Chondrocyte (in vitro differentiated cells): ENCODE measurements around the gene RNPS1. TPM values are rescaled to one million over a fixed set of nuclear protein-coding genes. Genes with fewer than 3 reads are reported as not detected.

ENCODE experiments used
- DNase-seq: peaks from one replicate; pipeline ENCODE4 v3.0.0; 2021; ENCODE audit warnings: mixed read lengths, low spot score
- H3K27ac Mint-ChIP-seq: one replicate; pipeline ENCODE4 v1.8.0; 2021; ENCODE audit warnings: mild to moderate bottlenecking, moderate library complexity, mixed read lengths; ENCODE audit not compliant: unreplicated experiment
- H3K27me3 Mint-ChIP-seq: 2 replicates; pipeline ENCODE4 v1.8.0; 2021; ENCODE audit warnings: low read depth, mixed read lengths
- H3K36me3 Mint-ChIP-seq: 2 replicates; pipeline ENCODE4 v1.8.0; 2021; ENCODE audit warnings: low read depth, mixed read lengths
- H3K4me1 Mint-ChIP-seq: 2 replicates; pipeline ENCODE4 v1.8.0; 2021; ENCODE audit warnings: low read depth, mild to moderate bottlenecking, mixed read lengths
- H3K4me3 Mint-ChIP-seq: one replicate; pipeline ENCODE4 v1.8.0; 2021; ENCODE audit warnings: mild to moderate bottlenecking, moderate library complexity, mixed read lengths; ENCODE audit not compliant: unreplicated experiment
- H3K9me3 Mint-ChIP-seq: 2 replicates; pipeline ENCODE4 v1.8.0; 2021; ENCODE audit warnings: low read depth, mixed read lengths
- total RNA-seq: library from RNA; stranded (reverse); gene quantifications from 3 replicates; pipeline ENCODE4 v1.2.1, GENCODE V29; 2021
- TF ChIP-seq, protein P1 (sequence below): fragments of 200-600 bp; sonication (generic); IDR thresholded peaks from 2 replicates; pipeline ENCODE4 v1.5.0; 2021; ENCODE audit warnings: antibody characterized with exemption, mild to moderate bottlenecking, moderate library complexity

RNPS1 gene
- total RNA-seq, 1 donor from 2014 or later, result 109 TPM

DNA sequence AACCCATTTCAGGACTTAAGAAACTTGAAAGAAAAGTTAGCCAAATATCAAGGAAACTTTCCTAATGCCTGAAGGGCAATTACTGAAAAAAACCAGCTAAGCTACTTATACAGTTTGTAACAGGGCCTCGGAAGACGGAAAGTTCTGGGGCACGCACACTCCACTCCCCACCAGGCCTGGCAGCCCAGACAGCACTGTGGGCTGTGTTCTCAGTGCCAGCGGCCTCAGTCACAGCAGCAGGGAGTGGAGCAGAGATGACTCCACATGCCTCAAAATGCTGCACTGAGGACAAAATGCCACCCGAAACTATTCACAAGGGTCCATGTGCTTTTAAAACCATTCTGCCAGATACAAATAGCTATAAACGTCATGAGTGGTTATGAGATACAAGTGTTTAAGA, 10.2 kb downstream of the RNPS1 start:
- Mint-ChIP-seq H3K4me3 (no peak overlapping the region), H3K27me3 (no peaks in the 10 kb centered on the region), H3K27ac (no peak overlapping the region), H3K36me3 (peaks cover 32% of the 10 kb centered on the region), H3K9me3 (no peaks in the 10 kb centered on the region), H3K4me1 (peaks cover 3% of the 10 kb centered on the region)
- TF ChIP-seq, protein P1, sequence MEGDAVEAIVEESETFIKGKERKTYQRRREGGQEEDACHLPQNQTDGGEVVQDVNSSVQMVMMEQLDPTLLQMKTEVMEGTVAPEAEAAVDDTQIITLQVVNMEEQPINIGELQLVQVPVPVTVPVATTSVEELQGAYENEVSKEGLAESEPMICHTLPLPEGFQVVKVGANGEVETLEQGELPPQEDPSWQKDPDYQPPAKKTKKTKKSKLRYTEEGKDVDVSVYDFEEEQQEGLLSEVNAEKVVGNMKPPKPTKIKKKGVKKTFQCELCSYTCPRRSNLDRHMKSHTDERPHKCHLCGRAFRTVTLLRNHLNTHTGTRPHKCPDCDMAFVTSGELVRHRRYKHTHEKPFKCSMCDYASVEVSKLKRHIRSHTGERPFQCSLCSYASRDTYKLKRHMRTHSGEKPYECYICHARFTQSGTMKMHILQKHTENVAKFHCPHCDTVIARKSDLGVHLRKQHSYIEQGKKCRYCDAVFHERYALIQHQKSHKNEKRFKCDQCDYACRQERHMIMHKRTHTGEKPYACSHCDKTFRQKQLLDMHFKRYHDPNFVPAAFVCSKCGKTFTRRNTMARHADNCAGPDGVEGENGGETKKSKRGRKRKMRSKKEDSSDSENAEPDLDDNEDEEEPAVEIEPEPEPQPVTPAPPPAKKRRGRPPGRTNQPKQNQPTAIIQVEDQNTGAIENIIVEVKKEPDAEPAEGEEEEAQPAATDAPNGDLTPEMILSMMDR, result no peak
- no peak for DNase-seq

DNA sequence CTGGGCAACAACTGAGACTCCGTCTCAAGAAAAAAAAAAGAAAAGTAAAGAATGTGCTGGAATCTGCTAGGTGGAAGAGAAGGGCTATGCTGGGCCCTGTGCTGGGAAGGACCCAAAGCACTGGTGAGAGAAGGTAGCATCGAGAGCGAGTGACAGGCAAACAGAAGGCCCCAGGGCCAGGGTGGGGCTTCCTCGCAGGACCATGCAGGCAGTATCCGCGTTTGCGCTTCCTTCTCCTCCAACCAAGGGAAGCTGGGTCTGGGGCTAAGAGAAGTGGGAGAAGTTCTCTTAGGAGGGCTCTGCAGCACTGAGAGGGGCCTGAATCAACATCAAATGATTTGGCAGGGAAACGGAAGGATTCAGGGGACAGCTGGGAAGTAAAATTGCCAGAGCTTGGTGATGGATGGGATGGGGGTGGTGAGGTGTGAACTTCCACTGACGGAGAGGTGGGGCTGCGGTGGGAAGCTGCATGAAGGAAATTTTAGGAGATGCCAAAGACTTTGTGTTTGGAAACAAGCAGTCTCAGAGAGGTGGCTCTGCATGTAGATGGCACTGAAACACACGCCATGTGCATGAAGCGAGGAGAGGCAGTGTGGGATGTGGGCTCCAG, 11.3 kb downstream of the RNPS1 start:
- H3K27ac Mint-ChIP-seq, result peak overlapping the region; percentile 32
- no peak overlapping the region for H3K4me3 Mint-ChIP-seq
- DNase-seq, result no peak
- TF ChIP-seq, protein P1, result no peak
- H3K9me3 Mint-ChIP-seq, result no peaks in the 10 kb centered on the region
- peaks cover 7% of the 10 kb centered on the region for H3K4me1 Mint-ChIP-seq
- peaks cover 25% of the 10 kb centered on the region for H3K36me3 Mint-ChIP-seq
- no peaks in the 10 kb centered on the region for H3K27me3 Mint-ChIP-seq

DNA sequence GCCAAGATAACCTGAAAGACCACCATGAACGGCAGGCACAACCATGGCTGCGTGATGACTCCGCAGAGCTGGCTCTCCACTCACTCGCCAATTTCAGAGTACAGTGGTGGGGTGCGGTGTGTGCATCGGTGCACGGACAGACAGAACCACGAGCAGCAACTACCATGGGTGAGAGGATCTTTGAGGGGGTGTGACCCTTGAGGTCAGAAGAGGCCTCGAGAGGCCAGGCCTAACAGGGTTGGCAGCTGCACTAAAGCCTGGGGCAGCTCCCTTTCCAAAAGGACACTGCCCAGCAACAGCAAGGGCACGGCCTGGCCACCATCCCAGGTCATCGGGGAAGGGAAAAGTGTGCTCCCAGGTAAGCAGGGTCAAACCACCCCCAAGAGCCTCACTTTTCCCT, 14.6 kb downstream of the RNPS1 start:
- peak overlapping the region; percentile 64 for H3K27ac Mint-ChIP-seq
- no peak for DNase-seq
- H3K4me3 Mint-ChIP-seq, result no peak overlapping the region

DNA sequence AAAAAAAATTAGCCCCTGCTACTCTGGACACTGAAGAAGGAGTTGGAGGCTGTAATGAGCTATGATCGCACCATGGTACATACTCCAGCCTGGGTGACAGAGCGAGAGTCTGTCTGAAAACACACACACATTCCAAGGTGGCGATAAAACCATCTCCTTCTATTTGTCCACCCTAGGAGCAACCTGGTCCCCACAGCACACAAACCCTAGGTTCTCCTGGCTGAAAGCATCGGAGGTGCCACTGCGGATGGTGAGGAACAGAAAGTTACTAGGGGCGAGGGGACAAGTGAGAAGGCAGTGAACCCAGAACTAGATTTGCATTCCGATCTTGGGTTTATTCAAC, 15.1 kb downstream of the RNPS1 start:
- no peak for DNase-seq
- H3K36me3 Mint-ChIP-seq, result peaks cover 22% of the 10 kb centered on the region
- TF ChIP-seq, protein P1, result no peak
- no peak overlapping the region for H3K4me3 Mint-ChIP-seq
- peaks cover 16% of the 10 kb centered on the region for H3K4me1 Mint-ChIP-seq
- H3K9me3 Mint-ChIP-seq, result no peaks in the 10 kb centered on the region
- H3K27ac Mint-ChIP-seq, result peak overlapping the region; percentile 64
- H3K27me3 Mint-ChIP-seq, result no peaks in the 10 kb centered on the region

More for the DNA sequence above, 14.6 kb downstream of the RNPS1 start:
- H3K9me3 Mint-ChIP-seq, result no peaks in the 10 kb centered on the region
- peaks cover 16% of the 10 kb centered on the region for H3K4me1 Mint-ChIP-seq
- TF ChIP-seq, protein P1, result no peak
- peaks cover 22% of the 10 kb centered on the region for H3K36me3 Mint-ChIP-seq
- no peaks in the 10 kb centered on the region for H3K27me3 Mint-ChIP-seq

- peak within 1 kb of the TSS; percentile 86 for H3K4me3 Mint-ChIP-seq
- peaks cover 14% of the 10 kb centered on the region for H3K36me3 Mint-ChIP-seq
- DNase-seq, result peak; percentile 96
- no peaks in the 10 kb centered on the region for H3K9me3 Mint-ChIP-seq
- no peaks in the 10 kb centered on the region for H3K27me3 Mint-ChIP-seq
- TF ChIP-seq, protein P1, result peak; percentile 83
- H3K27ac Mint-ChIP-seq, result peak within 1 kb of the TSS; percentile 94
- peaks cover 16% of the 10 kb centered on the region for H3K4me1 Mint-ChIP-seq
Observed at GRCh38 chr16:2251296-2252111, 16.4 kb downstream of the RNPS1 start, which contains the start of gene ECI1. ECI1 (minus strand) TSS chr16:2251587; CDS start chr16:2251566, 21 bp downstream.
